Ovary (tissue), 3 donors: Measurements from ENCODE around the gene ANKIB1.

Source experiments
- POLR2A ChIP-seq: fragments of 450-650 bp; IDR thresholded peaks from one replicate; pipeline ENCODE4 v1.6.1; 2017; ENCODE audit warnings: antibody characterized with exemption, mild to moderate bottlenecking, moderate library complexity
- TF ChIP-seq, protein P1 (sequence below), 3 donors: fragments of 450-650 bp in 2 of 3; fragments of 200-600 bp in 1 of 3; IDR thresholded peaks; one replicate each; pipeline versions ENCODE4 v1.5.1 to v1.8.0; 2016 to 2022; ENCODE audit warnings: antibody characterized with exemption in 3 of 3, mild to moderate bottlenecking in 1 of 3
- donor health status: DM: no; HTN: no; CAD: no.

DNA sequence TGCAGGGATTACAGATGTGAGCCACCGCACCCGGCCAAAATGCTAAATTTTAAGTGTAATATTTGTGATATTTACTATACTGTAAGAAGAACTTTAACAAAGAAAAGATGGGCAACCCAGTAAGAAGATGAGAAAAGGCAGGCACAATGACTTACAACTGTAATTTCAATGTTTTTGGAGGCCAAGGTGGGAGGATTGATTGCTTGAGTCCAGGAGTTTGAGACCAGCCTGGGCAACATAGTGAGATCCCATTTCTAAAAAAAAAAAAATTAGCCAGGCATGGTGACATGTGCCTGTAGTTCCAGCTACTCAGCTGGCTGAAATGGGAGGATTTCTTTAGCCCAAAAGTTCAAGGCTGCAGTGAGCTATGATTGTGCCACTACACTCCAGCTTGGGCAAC lies 189.8 kb downstream of the ANKIB1 start:
- TF ChIP-seq POLR2A, result no peak
- TF ChIP-seq, protein P1, sequence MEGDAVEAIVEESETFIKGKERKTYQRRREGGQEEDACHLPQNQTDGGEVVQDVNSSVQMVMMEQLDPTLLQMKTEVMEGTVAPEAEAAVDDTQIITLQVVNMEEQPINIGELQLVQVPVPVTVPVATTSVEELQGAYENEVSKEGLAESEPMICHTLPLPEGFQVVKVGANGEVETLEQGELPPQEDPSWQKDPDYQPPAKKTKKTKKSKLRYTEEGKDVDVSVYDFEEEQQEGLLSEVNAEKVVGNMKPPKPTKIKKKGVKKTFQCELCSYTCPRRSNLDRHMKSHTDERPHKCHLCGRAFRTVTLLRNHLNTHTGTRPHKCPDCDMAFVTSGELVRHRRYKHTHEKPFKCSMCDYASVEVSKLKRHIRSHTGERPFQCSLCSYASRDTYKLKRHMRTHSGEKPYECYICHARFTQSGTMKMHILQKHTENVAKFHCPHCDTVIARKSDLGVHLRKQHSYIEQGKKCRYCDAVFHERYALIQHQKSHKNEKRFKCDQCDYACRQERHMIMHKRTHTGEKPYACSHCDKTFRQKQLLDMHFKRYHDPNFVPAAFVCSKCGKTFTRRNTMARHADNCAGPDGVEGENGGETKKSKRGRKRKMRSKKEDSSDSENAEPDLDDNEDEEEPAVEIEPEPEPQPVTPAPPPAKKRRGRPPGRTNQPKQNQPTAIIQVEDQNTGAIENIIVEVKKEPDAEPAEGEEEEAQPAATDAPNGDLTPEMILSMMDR (IDR thresholded peaks at IDR 0.05), result no peak
